Measurements from ENCODE around the gene MAOB. TPM values are rescaled to one million over a fixed set of nuclear protein-coding genes. Genes with fewer than 3 reads are reported as not detected.

The MAOB gene
- total and polyA plus RNA-seq, 2 donors (not counting 3 experiments of a cell fraction or from before 2014, with no cell fraction given) = not detected

DNA sequence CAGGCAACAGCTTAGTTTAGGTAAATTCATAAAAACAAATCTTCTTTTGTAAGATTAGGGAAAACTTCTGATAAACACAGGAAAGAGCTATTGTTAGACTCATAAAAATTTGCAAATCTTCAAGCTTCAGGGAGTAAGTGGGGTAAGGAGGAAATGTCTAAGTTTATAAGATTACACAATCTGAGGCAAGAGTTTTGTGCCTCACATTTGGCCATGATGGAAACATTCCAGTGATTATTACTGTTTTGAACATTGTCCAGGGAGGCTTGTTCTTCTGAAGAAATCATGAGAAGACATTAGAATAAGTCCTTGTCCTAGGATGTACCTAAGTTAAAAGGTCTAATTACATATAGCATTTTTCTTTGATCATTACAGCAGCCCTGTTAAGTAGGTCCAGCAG, 72.8 kb downstream of the MAOB start:
- ChIA-PET CTCF (no interaction called here), POLR2A (no interaction called here)
- Histone ChIP-seq H2AFZ (ENCODE audit: low read depth, low read length) (no peak overlapping the region), H3K9ac (replicated peaks; ENCODE audit: extremely low read depth, insufficient read depth, low read length) (no peak overlapping the region), H3K27me3 (ENCODE audit: control insufficient read depth in 2 of 2, insufficient read depth in 2 of 2, low read length in 2 of 2) (no peaks in the 10 kb centered on the region), H3K9me1 (replicated peaks; ENCODE audit: control insufficient read depth, extremely low read depth, insufficient read depth, low read length) (no peaks in the 10 kb centered on the region), H3K4me1 (ENCODE audit: control insufficient read depth, extremely low read depth, insufficient read depth, low read length) (no peaks in the 10 kb centered on the region), H3K27ac (ENCODE audit: insufficient read depth, low read depth, low read length) (no peak overlapping the region), H3K4me3 (replicated peaks in 1 of 3; ENCODE audit: insufficient read depth in 1 of 3, low read depth in 1 of 3, low read length in 3 of 3) (no peak overlapping the region), H3K79me2 (ENCODE audit: control insufficient read depth, insufficient read depth, low read length) (no peaks in the 10 kb centered on the region), H4K20me1 (replicated peaks; ENCODE audit: control insufficient read depth, extremely low read depth, insufficient read depth, low read length) (no peaks in the 10 kb centered on the region), H3K36me3 (ENCODE audit: control insufficient read depth in 2 of 2, extremely low read depth in 1 of 2, insufficient read depth in 2 of 2, low read length in 2 of 2) (no peaks in the 10 kb centered on the region), H3K9me3 (replicated peaks; ENCODE audit: control insufficient read depth, insufficient read depth, low read length) (no peaks in the 10 kb centered on the region), H3K4me2 (ENCODE audit: insufficient read depth, low read length) (no peak overlapping the region)
- DNase-seq (ENCODE audit: low read depth, low spot score) (no peak), FAIRE-seq (no peak)
- intact Hi-C loops (cut with micrococcal nuclease) = no loop called here
- dilution Hi-C loops (cut with MboI; ENCODE audit: extremely low pct_ligation_motif_present, low sequenced_read_pairs) = no loop called here
- TF ChIP-seq GATA2 (IDR thresholded peaks at IDR 0.05; ENCODE audit: insufficient read depth, insufficient read length, low read depth, low read length) = no peak
- TF ChIP-seq POLR2A (IDR thresholded peaks at IDR 0.05; ENCODE audit: low read depth, low read length) = no peak
- no peak for TF ChIP-seq FOS (IDR thresholded peaks at IDR 0.05; ENCODE audit: borderline replicate concordance, insufficient read depth, low read length)
- TF ChIP-seq JUN (IDR thresholded peaks at IDR 0.05; ENCODE audit: borderline replicate concordance, insufficient read depth, insufficient read length, low read depth) = no peak
- no peak for TF ChIP-seq EZH2 (IDR thresholded peaks at IDR 0.05; ENCODE audit: borderline replicate concordance, low read depth, low read length, severe bottlenecking)
- TF ChIP-seq MYC (IDR thresholded peaks at IDR 0.05; ENCODE audit: low read depth, low read length) = no peak
- TF ChIP-seq, protein P1, sequence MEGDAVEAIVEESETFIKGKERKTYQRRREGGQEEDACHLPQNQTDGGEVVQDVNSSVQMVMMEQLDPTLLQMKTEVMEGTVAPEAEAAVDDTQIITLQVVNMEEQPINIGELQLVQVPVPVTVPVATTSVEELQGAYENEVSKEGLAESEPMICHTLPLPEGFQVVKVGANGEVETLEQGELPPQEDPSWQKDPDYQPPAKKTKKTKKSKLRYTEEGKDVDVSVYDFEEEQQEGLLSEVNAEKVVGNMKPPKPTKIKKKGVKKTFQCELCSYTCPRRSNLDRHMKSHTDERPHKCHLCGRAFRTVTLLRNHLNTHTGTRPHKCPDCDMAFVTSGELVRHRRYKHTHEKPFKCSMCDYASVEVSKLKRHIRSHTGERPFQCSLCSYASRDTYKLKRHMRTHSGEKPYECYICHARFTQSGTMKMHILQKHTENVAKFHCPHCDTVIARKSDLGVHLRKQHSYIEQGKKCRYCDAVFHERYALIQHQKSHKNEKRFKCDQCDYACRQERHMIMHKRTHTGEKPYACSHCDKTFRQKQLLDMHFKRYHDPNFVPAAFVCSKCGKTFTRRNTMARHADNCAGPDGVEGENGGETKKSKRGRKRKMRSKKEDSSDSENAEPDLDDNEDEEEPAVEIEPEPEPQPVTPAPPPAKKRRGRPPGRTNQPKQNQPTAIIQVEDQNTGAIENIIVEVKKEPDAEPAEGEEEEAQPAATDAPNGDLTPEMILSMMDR (IDR thresholded peaks at IDR 0.05; ENCODE audit: extremely low read depth in 1 of 2, insufficient read depth in 1 of 2, low read depth in 1 of 2, low read length in 2 of 2) = no peak
- no peak for TF ChIP-seq POLR2AphosphoS5 (IDR thresholded peaks at IDR 0.05; ENCODE audit: insufficient read depth, low read depth, low read length)
- TF ChIP-seq, protein P2, sequence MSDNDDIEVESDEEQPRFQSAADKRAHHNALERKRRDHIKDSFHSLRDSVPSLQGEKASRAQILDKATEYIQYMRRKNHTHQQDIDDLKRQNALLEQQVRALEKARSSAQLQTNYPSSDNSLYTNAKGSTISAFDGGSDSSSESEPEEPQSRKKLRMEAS (IDR thresholded peaks at IDR 0.05; ENCODE audit: insufficient read depth, insufficient read length) = no peak
- no TSS peak for BruUV-seq (replicated peaks)

All from endothelial cell of umbilical vein (primary cell).